GM18502 (cell line): ENCODE results near the gene TAF1B.

Experiments used
- ATAC-seq: cut with Tn5 transposase; IDR thresholded peaks from one replicate; pipeline ENCODE4 v1.9.1; 2021; ENCODE audit warnings: mild to moderate bottlenecking; ENCODE audit not compliant: unreplicated experiment, poor library complexity

The TAF1B gene

DNA sequence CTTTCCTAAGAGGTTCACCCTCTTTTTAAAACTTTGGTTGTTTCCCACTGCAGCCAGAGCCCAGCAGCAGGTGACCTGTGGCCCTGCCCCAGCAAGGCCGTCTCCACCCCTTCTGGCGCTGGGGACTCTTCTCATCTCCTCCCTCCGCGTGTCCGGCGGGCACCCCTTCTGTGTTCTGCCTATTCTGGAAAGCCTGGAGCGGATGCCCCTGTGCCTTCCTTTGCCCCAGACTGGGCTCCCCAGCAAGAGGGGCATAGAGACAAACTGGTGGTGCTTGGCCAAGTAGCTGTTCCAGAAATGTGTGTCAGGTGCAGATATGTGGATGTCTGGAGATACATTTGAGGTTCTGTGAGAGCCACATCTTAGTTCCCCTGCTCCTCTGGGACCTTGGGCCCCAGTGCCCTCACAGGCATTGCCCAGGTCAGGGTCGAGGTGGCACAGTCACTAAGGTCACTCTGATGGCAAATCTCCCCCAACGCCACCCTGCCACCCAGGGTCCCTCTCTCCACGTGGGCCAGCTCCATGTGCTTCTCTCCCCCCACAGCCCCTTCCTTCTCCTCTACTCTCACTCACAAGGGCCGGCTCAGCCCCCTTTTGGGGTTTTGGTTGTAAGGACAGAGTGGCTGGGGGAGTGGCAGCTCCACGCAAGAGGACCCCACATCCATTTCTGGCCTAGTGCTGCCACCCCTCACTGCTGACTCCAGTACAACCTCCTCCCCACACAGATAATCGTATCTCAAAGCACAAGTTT, 35.5 kb upstream of the TAF1B start:
- no peak for ATAC-seq

DNA sequence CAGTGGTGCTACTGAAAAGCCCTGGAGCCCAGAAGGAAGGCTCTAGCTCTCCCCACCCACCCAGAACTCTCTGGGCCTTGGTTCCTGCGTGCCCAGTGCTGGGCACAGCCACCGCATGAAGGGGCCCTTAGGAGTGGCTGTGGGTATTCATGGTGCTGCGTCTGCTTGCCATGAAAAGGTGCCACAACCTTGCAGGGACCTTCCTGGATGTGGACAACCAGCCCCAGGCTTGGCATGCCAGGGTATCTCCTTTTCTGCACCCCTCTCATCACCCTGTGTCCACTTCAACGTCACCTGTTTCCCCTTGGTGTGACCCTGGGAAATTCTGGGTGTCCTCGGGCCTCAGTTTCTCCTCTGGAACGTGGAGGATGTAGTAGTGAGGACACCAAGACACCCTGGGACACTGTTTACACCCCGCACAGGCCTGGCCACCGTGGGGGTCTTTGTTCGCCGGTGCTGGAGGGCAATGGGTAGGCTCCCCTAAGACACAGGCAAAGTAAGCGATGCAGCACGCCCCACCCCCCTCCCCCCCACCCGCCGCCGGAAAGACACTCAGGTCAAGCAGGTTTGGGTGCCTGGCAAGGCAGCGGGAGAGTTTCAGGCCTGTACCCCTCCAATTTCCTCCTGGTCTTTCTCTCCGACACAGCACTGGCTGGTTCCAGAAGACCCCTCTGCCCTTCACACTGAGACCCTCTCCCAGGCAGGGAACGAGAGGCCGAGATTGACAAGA, 34.8 kb upstream of the TAF1B start:
- no peak for ATAC-seq

DNA sequence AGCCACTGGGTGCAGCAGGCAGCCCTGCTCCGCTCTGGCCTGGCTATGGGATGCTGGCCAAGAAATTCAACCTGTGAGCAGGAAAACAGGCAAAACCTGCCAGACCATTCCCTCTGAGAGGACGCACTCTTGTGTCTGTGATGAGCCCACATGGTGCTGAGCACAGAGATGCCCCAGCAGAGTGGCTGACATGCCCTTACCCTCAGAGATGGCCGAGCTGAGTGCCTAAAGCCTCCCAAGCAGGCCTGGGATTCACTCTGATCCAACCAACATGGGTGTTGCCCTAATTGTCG, 34.3 kb upstream of the TAF1B start:
- ATAC-seq: no peak

DNA sequence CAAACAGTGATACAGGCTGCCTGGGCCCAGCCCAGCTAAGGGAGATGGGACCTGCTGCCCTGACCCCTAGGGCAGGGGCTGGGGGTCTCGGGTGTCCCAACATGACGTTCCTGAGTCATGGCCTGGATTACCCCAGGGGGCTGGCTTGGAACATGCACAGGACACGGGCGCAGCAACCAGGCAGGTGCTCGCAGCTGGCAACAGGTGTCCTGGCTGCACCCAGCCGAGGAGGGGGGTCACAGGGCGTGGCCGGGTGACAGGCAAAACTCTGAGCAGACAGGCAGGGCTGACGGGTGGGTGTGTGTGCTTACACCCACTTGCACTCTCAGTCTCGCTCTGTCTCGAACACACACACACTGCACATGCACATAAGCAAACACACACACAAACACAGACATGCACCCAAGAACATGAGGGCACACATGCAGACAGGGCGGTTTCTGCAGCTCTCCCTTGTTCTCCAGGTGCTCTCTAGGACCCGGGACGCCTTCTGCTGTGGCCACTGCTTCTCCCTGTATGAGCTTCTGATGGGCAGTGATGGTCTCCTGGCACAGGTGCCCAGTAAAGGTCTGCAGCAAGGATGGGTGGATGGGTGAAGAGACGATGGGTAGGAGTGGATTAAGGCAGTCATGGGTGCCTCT, 33.7 kb upstream of the TAF1B start:
- no peak for ATAC-seq

DNA sequence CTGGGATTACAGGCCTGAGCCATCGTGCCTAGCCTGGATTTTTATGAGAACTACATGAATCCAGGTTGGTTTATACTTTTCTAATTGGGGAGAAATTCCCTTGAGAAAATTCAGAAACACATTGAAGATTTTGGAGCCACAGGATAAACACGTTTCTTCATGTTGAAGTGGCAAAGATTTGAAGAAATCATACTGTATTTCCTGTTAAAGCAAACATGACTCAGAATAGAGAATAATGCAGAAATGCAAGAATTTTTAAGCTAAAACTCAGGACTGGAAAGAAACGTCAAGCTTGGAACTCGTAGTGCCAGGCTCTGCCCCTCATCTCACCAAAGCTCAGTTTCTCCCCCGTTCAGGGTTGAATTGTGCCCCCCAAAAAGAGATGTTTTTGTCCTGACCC, 32.1 kb upstream of the TAF1B start:
- ATAC-seq: no peak

DNA sequence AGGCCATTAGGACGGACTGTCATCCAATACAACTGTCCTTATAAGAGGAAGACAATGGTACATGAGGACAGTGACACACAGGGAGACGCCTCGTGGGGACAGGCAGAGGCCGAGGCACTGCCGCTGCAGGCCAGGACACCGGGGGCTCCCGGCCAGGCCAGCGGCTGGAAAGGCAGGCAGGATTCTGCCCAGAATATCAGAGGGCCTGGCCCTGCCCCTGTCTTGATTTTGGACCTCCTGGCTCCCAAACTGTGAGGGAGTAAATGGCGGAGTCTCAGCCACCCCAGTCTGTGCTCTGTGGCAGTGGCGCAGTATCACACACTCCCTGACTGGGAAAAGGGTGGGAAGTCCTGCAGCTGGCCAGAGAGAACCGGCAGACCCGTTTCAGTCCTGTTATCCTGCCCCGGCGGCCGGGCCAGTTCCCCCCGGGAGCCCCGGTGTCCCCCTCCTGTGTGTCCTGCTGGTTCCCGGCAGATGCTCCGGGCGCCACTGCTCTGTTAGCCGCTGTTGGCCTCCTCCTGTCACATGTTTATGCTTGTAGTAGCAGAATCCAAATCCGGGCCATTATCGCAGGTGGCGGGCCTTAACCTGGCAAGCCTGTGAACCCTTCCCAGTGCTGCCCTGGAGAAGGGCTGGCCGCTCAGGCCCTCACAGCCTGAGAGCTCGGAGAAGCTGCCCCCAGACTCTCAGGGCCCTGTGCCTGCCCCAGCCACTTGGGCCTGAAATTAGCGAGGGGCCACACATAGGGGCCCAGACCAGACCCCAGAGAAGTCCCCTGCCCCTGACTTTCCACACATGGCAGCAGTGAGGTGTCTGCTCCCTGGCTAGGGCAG, 31.4 kb upstream of the TAF1B start:
- ATAC-seq: no peak

DNA sequence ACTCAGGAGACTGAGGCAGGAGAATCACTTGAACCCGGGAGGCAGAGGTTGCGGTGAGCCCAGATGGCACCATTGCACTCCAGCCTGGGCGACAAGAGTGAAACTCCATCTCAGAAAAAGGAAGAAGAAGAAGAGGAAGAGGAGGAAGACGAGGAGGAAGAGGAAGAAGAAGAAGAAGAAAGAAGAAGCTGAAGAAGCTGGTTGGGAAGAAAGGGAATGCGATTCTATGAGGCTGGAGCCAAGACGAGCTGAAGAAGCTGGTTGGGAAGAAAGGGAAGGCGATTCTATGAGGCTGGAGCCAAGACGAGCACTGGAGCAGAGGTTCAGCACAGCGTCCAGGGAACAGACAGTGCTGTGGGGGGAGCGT, 30.3 kb upstream of the TAF1B start:
- no peak for ATAC-seq

DNA sequence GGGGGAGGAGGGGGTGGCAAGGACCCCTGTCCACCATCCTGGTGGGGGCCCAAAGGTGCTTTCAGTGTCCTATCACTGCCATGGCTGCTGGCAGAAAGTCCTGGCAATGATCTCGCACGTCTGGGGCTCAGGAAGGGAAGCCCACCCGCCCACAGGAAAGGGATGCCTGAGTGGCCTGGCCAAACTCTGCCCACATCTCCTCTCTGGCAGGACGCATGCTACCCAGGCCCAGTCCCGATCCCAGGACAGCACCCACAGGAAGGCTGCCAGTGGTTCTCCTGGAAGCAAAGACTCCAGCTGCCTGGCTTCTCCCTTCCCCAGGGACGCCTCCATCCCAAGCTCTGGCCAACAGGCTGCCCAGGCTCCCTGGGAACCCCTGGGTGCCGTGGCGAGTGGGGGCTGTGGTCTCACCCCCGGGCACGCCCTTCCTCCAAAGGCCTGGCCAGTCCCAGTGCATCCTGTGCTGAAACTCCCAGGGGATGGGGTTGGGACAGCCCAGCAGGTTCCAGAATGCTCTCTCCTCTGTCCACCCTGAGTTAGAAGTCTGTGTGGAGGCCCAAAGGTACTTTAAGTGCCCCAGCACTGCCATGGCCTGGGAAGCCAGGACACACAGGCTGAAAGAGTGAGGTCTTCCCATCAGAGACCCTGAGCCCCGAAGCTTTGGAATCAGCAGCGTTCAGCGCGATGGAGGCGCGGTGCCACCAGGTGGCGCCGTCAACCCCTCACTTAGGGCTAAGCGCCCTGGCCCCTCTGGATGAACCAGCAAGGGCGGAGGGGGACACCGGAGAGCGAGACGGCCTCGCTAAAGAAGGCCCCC, 29.8 kb upstream of the TAF1B start:
- no peak for ATAC-seq

DNA sequence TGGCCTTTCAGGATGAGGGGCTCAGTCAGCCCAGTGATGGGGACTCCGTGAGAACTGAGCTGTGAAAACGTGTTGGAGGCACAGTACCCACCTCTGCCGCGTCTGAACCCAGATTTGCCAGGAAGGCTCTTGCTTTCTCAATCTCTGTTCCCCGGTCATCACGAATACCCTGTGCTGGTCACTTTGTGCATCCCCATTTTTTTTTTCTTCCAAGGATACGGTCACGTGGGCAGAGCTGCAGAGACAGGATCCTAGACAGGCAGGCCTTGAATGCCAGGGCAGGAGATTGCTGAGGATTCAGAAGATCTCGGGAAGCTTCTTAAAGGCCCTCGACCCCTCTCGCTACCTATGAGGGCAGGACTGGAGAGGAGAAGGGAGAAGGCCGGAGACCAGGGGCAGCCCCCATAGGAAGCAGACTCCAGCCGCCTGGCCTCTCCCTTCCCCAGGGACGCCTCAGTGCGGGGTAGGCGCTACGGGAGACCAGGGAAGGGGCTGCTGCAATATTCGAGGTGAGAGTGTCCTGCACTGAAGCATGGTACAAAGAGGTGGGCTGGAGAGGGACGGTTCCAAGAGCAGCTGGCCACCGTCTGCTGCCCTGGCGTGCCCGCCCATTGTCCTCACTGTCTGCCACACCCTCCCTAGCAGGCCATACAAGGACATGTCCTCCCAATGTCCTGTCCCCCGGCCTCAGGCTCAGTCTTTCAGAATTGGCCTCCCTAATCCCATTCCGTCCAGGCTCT, 29.0 kb upstream of the TAF1B start:
- ATAC-seq: no peak

DNA sequence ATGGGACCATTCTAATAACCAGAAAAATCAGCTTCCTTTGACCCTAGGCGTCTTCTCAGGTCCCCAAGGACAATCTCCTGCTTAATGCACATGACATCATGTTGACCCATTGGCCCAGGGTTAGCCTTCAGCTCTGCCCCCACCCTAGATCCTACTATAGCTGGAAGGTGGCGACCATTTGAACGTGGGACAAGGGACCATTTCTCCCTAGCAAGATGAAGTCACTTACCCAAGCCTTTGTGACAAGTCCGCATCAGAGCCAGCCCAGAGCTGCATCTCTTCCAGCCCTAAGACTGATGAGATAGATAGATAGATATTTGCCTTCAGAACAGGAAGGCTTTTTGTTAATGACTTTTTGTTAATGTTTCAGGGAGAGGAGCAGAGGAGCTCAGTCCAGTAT, 28.2 kb upstream of the TAF1B start:
- ATAC-seq: no peak

DNA sequence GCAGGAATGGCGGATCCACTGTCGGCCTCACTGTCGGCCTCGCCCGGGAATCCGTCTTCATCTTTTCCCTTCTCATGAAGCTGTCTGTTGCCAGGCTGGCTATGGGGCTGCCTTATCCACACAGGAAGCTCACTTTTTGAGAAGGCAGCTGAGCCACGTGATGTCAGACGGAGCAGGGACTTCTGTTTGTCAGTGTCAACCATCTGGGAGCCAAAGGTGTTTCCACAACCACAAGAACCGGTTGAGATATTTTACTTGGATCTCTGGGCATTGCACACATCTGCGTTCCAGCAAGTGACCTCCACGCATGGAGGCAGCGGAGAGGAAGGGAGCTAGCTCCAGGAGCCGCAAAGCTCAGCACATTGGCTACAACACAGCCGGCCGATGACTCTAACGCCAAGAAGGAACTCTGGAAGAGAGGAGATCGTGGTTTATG, 27.4 kb upstream of the TAF1B start:
- no peak for ATAC-seq

DNA sequence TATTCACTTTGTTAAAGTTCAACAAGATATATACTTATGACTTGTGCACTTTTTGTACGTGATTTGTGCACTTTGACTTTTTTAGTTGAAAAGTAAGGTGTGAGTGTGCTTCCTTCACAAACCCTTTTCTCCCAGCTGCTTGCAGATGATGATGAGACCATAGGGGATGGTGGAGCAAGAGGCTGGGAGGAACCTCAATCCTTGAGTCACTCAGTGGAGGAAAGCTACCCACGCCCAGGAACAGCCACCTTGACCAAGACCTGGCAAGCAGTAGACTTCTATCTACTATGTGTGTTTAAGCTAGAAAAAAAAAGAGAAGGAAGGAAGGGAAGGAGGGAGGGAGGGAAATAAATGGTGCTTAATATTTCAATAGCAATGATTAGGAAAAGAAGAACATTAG, 25.2 kb upstream of the TAF1B start:
- no peak for ATAC-seq

DNA sequence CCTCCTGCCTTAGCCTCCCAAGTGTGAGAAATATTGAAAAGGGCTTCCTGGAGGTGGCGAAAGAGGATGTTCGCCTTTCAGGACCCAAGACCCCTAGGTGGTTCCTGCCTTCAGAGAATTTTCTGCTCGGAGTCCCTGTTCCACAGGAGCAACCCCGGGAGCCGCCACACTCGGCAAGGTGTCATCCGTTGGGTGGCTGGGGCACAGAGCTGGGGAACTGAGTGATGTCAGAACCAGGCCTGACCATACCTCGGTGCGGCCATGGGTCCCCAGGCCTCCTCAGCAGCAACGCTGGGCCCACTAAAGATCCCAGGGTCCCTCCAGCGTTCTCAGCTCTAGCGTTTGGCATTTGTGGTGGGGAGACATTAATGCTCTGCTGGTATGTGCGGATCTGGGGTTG, 23.7 kb upstream of the TAF1B start:
- no peak for ATAC-seq

DNA sequence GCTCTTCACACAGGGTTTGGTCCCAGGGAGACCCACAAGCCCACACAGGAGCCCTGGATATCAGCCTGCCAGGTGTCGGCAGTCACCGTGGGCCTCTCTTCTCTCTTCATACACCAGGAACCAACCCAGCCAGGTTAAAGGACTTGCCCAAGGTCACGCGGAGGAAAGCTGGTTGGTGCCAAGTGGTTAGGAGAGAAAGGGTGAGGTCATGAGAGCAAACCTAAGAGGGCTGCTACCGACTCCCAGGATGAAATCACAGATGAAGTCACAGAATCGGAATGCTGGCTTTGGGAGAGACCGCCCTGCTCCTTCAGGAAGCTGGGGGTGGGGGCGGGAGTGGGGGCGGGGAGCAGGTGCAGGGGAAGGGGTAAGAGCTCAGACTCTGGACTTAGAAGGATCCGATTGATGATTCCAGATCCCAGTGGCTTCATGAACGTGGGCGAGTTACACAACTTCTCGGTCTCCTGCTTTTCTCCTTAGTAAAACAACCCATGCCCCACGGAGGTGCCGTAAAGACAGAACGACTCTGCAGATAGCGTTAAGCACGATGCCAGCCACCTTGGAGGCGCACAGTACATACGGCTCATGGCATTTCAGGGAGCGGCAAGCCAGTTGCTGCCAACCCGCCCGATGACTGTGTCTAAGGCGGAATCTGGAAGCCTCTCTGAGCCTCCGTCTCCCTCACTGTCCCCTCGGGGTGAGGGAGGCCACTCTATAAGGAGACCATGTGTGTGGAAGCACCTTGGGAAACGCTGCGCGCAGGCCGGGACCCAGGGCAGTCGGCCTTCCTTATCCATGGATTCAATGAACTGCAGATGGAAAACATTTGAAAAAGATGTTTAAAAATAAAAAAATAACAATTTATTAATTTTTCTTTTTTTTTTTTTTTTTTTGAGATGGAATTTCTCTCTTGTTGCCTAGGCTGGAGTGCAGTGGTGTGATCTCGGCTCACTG, 23.0 kb upstream of the TAF1B start:
- ATAC-seq: no peak

DNA sequence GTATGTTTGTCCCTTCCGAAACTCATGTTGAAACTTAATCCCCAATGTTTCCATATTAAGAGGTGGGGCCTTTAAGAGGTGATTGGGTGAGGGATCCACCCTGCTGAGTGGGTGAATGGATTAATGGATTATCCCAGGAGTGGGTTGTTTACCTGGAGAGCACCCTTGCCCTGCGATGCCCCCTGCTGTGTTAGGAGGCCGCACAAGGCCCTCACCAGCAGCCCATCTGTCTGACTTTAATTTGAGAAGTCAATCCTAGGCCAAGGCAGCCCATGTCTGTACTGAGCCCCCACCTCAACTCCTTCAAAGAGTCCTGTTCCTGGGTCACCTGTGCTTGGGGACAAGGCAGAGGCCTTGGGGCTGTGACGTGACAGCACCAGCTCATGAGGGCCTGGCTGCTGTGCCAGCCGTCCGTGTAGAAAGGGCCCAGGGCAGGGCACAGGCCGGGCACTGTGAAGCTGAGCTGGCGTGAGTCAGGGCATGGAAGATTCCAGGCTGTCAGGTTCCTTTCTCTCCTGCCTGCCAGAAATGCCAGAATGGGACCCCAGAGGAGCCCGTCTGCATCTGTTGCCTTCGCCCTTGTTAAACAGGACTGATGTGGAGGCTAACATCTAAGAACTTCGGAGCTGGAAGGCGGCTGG, 21.3 kb upstream of the TAF1B start:
- no peak for ATAC-seq

DNA sequence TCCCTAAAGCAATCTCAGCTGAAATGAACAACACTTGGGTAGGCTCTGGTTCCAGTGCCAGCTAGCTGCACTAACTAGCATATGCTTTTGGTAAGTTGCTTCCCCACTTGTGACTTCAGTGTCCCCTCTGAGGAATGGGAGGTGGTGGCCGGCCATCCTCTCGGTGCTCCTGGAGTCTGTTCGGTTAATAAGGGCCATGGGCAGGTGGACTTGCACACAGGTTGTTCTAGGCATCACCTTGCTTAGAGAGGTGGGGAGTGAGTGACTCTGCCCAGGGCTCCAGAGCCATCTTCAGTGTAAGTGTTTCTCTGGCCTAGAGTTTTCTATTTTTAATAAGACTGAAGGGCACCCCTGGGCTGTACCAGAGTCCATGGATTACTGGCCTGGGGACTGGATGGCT, 18.8 kb upstream of the TAF1B start:
- no peak for ATAC-seq

DNA sequence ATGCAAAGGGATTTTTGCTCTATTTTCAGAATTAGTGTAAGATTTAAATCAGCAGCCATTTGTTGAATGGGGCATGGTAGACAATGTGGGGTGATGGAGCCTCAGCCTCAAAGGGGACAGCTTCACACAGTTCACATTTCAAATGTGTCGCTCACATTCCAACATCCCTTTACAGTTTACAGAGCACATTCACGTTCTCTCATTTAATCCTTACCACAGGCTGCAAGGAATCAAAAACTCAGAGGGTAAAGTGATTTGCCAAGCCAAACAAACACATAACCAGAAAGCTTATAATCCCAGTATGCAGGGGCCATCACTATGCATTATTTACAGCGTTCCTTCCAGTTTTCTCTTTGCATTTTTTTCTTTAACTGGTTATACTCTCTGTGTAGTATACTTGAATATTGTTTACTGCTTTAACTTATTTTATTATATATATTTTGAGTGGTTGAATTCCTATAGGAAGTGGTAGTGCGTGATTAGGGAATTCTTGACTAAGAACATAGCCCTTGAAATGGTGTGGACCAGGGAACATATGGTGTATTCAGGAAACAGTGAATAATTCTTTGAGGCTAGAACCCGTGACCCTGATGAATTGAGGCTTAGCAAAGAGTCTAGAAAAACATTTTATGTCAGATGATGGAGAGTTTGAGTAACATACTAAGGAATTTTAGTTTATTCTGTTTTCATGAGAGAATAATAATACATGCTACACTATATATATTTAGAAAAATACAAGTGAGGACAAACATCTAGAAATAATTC, 18.1 kb upstream of the TAF1B start:
- ATAC-seq: no peak
